Upper lobe of left lung (tissue), 6 donors: ENCODE measurements around the gene TBC1D25. TPM values are rescaled to one million over a fixed set of nuclear protein-coding genes. Genes with fewer than 3 reads are reported as not detected.

ENCODE experiments used
- ATAC-seq, 2 donors: fragments of 200-7000 bp; cut with Tn5 transposase; one replicate each; pipeline ENCODE4 v1.9.1; 2022; ENCODE audit warnings: mild to moderate bottlenecking in 2 of 2, moderate library complexity in 2 of 2; ENCODE audit not compliant: low FRiP score in 2 of 2
- DNase-seq, 2 donors: peaks; one replicate each; pipeline ENCODE4 v3.0.0-alpha.2; 2019 to 2020
- H3K27ac ChIP-seq, 4 donors: fragments of 200-600 bp; sonication (generic); one replicate each; pipeline ENCODE4 v1.5.1; 2016 to 2019
- H3K27me3 ChIP-seq, 4 donors: fragments of 200-600 bp; sonication (generic); one replicate each; pipeline ENCODE4 v1.5.1; 2017 to 2019
- H3K36me3 ChIP-seq, 4 donors: fragments of 200-600 bp; sonication (generic); one replicate each; pipeline ENCODE4 v1.5.1; 2016 to 2019
- H3K4me1 ChIP-seq, 4 donors: fragments of 200-600 bp; sonication (generic); one replicate each; pipeline ENCODE4 v1.5.1; 2018 to 2019
- H3K4me3 ChIP-seq, 4 donors: fragments of 200-600 bp; sonication (generic); one replicate each; pipeline ENCODE4 v1.5.1; 2017 to 2019; ENCODE audit warnings: mild to moderate bottlenecking in 2 of 4, moderate library complexity in 1 of 4
- H3K9me3 ChIP-seq, 4 donors: fragments of 200-600 bp; sonication (generic); one replicate each; pipeline ENCODE4 v1.5.1; 2018 to 2019
- CTCF ChIP-seq, 6 experiments: fragments of 450-650 bp in 4 of 6; fragments of 200-600 bp in 2 of 6; sonication (generic) in 2 of 6; IDR thresholded peaks; one replicate each; pipeline ENCODE4 v1.5.1; 2016 to 2019; ENCODE audit warnings: antibody characterized with exemption in 6 of 6
- EP300 ChIP-seq, 4 donors: sonication (generic); formaldehyde crosslinking; IDR thresholded peaks; one replicate each; pipeline ENCODE4 v1.5.1; 2017; ENCODE audit warnings: antibody characterized with exemption in 4 of 4, control low read depth in 2 of 4
- POLR2A ChIP-seq, 4 donors: fragments of 450-650 bp; IDR thresholded peaks; one replicate each; pipeline ENCODE4 v1.5.1; 2016 to 2017; ENCODE audit warnings: antibody characterized with exemption in 4 of 4, mild to moderate bottlenecking in 2 of 4
- POLR2AphosphoS5 ChIP-seq, 2 donors: sonication (generic); formaldehyde crosslinking; IDR thresholded peaks; one replicate each; pipeline ENCODE4 v1.5.1; 2017; ENCODE audit warnings: antibody characterized with exemption in 2 of 2
- WGBS, 2 donors: methylation state at CpG; one replicate each; pipeline ENCODE4 v1.1.5; 2017 to 2018; 5-methylcytosine and 5-hydroxymethylcytosine counted together
- total RNA-seq, 6 donors: library from RNA; depleted of rRNA in 4 of 6; stranded (reverse); fragments of >200 nt in 4 of 6; gene quantifications; one replicate each; pipeline versions ENCODE4 v1.1.0 to v1.2.1, GENCODE V29; 2016 to 2021
- donor health status: DM: no; HTN: no; CAD: no; lungs with moderate emphysema.
- donor health status: DM: no; HTN: yes; CAD: no; lungs with severe emphysema.

TBC1D25 gene
- total RNA-seq, 6 donors from 2014 or later = 15.2 to 26.4 (median 18.8) TPM

DNA sequence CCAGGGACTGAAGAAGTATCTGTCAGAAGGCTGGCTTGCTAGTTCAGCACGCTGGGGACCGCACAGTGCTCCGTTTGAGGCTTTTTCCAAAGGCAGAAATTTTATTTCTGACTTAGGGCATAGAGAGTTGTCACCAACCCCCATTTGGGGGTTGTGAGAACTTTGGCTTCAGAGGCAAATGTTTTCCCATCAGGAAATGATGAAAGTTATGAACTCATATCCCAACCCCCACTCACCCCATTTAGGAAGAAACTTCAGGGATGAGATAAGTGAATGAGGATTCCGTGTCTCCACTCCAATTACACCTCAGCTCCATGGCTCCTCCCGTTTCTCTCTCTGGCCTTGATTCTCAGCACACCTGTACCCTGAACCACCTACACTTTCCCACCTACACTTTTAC, 53.5 kb downstream of the TBC1D25 start:
- DNase-seq (no peak), ATAC-seq (no peak)
- peaks cover 3 to 13% (median 9%) of the 10 kb centered on the region in 4 donors for H3K4me1 ChIP-seq
- WGBS, 2 donors = 74 to 78% methylated on average over 5 of the region's 5 CpGs
- TF ChIP-seq POLR2A (IDR thresholded peaks at IDR 0.05) (no peak), CTCF (IDR thresholded peaks at IDR 0.05) (no peak), POLR2AphosphoS5 (IDR thresholded peaks at IDR 0.05) (no peak), EP300 (IDR thresholded peaks at IDR 0.05) (no peak)
- no peaks in the 10 kb centered on the region for H3K36me3 ChIP-seq
- peaks cover 0 to 8% (median 0%) of the 10 kb centered on the region in 4 donors for H3K9me3 ChIP-seq
- no peak overlapping the region for H3K4me3 ChIP-seq
- no peaks in the 10 kb centered on the region for H3K27me3 ChIP-seq
- H3K27ac ChIP-seq = peak overlapping the region in 2 of 4 donors; percentile 54 to 71

DNA sequence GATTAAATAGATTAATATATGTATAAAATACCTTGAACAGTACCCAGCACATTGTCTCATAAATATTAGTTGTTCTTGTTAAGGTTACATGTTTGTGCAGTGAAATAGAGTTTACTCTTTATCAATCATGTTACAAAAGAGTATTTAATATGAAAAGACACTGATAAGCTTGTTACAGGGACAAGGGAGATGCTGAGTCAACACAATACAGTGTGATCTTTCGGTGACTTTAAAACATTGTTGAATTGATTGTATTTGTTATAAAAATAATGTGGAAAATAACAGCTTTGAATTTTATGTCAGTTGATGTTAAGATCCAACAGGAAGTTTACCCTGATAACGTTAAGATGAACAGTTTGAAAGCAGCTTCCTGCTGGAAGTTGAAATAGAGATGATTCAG, 56.4 kb downstream of the TBC1D25 start:
- Histone ChIP-seq H3K4me3 (no peak overlapping the region), H3K4me1 (peaks cover 6 to 16% (median 14%) of the 10 kb centered on the region in 4 donors), H3K27ac (peak overlapping the region in 3 of 4 donors; percentile 95 to 97 (median 96)), H3K9me3 (peaks cover 0 to 8% (median 0%) of the 10 kb centered on the region in 4 donors), H3K27me3 (no peaks in the 10 kb centered on the region), H3K36me3 (peaks cover 0 to 25% (median 10%) of the 10 kb centered on the region in 4 donors)
- no peak for DNase-seq
- 43 to 44% methylated on average over 2 of the region's 2 CpGs for WGBS, 2 donors
- TF ChIP-seq POLR2A (IDR thresholded peaks at IDR 0.05) (no peak), EP300 (IDR thresholded peaks at IDR 0.05) (no peak), POLR2AphosphoS5 (IDR thresholded peaks at IDR 0.05) (no peak), CTCF (IDR thresholded peaks at IDR 0.05) (no peak)
- no peak for ATAC-seq

DNA sequence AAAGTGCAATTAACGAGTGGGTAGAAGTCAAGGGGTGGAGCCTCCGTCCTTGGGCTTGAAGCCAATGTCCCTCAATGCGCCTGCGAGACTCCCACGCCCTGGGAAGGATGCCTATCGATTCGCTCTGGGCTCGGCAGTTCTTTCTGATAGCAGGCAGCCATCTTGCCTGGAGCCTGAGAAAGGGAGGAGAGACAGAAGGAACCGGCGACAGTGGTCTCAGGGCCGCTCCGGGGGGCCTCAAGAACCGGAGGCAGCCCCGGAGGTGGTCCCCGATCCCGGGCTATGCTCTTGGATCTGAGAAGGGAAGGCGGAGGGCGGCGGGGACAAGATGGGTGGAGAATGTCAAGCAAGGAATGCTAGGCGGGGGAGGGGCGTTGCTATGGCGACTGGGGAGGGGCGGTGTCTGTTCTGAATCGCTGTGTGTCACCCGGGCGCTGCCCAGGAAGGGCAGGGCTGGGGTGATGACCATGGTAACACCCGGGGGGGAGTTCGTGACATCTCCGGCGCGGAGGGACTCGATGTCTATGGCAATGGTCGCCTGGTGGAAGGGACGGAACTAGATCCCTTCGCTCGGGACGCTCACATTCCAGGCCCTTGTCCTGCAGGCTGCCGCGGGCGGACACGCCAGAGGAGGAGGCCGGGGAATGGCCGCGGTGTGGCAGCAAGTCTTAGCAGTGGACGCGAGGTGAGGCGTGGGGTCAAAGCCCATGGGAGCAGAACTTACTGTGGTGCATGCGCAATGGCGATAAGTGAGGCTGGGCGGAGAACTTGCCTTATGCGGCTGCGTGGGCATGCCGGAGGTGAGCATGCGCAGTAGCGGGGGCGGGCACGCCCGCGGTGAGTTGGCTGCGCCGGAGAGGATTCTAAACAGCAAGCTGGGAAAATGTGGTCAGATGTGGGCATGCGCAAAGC, 58.1 kb downstream of the TBC1D25 start, which contains the start of gene WDR13:
Gene WDR13 (plus strand): TSS at position 140 of the 912 bp plus-strand sequence. CDS start 505 bp downstream, at position 645.
- Histone ChIP-seq H3K4me3 (peak within 1 kb of the TSS; percentile 24 to 64 (median 59)), H3K36me3 (peaks cover 0 to 40% (median 21%) of the 10 kb centered on the region in 4 donors), H3K9me3 (peaks cover 0 to 8% (median 0%) of the 10 kb centered on the region in 4 donors), H3K27ac (peak within 1 kb of the TSS; percentile 95 to 99 (median 96)), H3K4me1 (peaks cover 3 to 6% (median 6%) of the 10 kb centered on the region in 4 donors), H3K27me3 (no peaks in the 10 kb centered on the region)
- DNase-seq (peak; percentile 93 to 97), ATAC-seq (peak; percentile 94 to 97)
- TF ChIP-seq POLR2A (IDR thresholded peaks at IDR 0.05) (peak in 3 of 4 donors; percentile 19 to 83 (median 70)), POLR2AphosphoS5 (IDR thresholded peaks at IDR 0.05) (peak; percentile 75 to 85), CTCF (IDR thresholded peaks at IDR 0.05) (peak in 1 of 6 experiments; percentile 14), EP300 (IDR thresholded peaks at IDR 0.05) (peak in 1 of 4 donors; percentile 53)
- 0 to 39% methylated on average over 2 to 62 of the region's 62 CpGs for WGBS, 2 donors

- H3K36me3 ChIP-seq = peaks cover 0 to 50% (median 23%) of the 10 kb centered on the region in 4 donors
- peak overlapping the region; percentile 95 to 99 (median 96) for H3K27ac ChIP-seq
- DNase-seq = peak in 1 of 2 donors; percentile 62
- peak overlapping the region; percentile 18 to 64 (median 59) for H3K4me3 ChIP-seq
- H3K4me1 ChIP-seq = peaks cover 3 to 6% (median 6%) of the 10 kb centered on the region in 4 donors
- TF ChIP-seq CTCF (IDR thresholded peaks at IDR 0.05) (no peak), POLR2AphosphoS5 (IDR thresholded peaks at IDR 0.05) (no peak), EP300 (IDR thresholded peaks at IDR 0.05) (no peak), POLR2A (IDR thresholded peaks at IDR 0.05) (no peak)
- no peaks in the 10 kb centered on the region for H3K27me3 ChIP-seq
- WGBS, 2 donors = 60 to 91% methylated on average over 1 to 25 of the region's 25 CpGs
- no peak for ATAC-seq
- peaks cover 0 to 8% (median 0%) of the 10 kb centered on the region in 4 donors for H3K9me3 ChIP-seq
Observed at GRCh38 chrX:48598614-48599013, 59.1 kb downstream of the TBC1D25 start.
